ENCODE results near the gene PEX14. TPM values are rescaled to one million over a fixed set of nuclear protein-coding genes. Genes with fewer than 3 reads are reported as not detected.

PEX14 gene
- total RNA-seq, 1 donor from 2014 or later: 23.6 TPM

- intact Hi-C loops (cut with micrococcal nuclease): no loop called here
Observed at GRCh38 chr1:10629816-10630571, 155.2 kb downstream of the PEX14 start.

- intact Hi-C loops (cut with micrococcal nuclease): no loop called here
Observed at GRCh38 chr1:10630661-10631120, 155.9 kb downstream of the PEX14 start.

- intact Hi-C loops (cut with micrococcal nuclease): no loop called here
Observed at GRCh38 chr1:10631121-10631810, 156.5 kb downstream of the PEX14 start.

GRCh38 chr1:10631811-10632593 is 157.3 kb downstream of the PEX14 start:
- intact Hi-C loops (cut with micrococcal nuclease): no loop called here

- intact Hi-C loops (cut with micrococcal nuclease): no loop called here
Observed at GRCh38 chr1:10632691-10633090, 157.9 kb downstream of the PEX14 start.

- intact Hi-C loops (cut with micrococcal nuclease): no loop called here
Observed at GRCh38 chr1:10633416-10633815, 158.7 kb downstream of the PEX14 start.

- intact Hi-C loops (cut with micrococcal nuclease): no loop called here
Observed at GRCh38 chr1:10634075-10634427, 159.3 kb downstream of the PEX14 start.

- intact Hi-C loops (cut with micrococcal nuclease): no loop called here
Observed at GRCh38 chr1:10634428-10635084, 159.8 kb downstream of the PEX14 start.

GRCh38 chr1:10635085-10635896 is 160.5 kb downstream of the PEX14 start:
- intact Hi-C loops (cut with micrococcal nuclease): no loop called here

- intact Hi-C loops (cut with micrococcal nuclease): no loop called here
Observed at GRCh38 chr1:10635992-10636391, 161.2 kb downstream of the PEX14 start.

GRCh38 chr1:10637400-10637799 is 162.7 kb downstream of the PEX14 start:
- intact Hi-C loops (cut with micrococcal nuclease): no loop called here

GRCh38 chr1:10637834-10638558 is 163.2 kb downstream of the PEX14 start:
- intact Hi-C loops (cut with micrococcal nuclease): no loop called here

GRCh38 chr1:10638559-10639005 is 163.8 kb downstream of the PEX14 start:
- intact Hi-C loops (cut with micrococcal nuclease): no loop called here

- intact Hi-C loops (cut with micrococcal nuclease): no loop called here
Observed at GRCh38 chr1:10639011-10639774, 164.4 kb downstream of the PEX14 start.

- intact Hi-C loops (cut with micrococcal nuclease): no loop called here
Observed at GRCh38 chr1:10639775-10640578, 165.2 kb downstream of the PEX14 start.

GRCh38 chr1:10640843-10641553 is 166.2 kb downstream of the PEX14 start:
- intact Hi-C loops (cut with micrococcal nuclease): no loop called here

GRCh38 chr1:10641976-10642375 is 167.2 kb downstream of the PEX14 start:
- intact Hi-C loops (cut with micrococcal nuclease): no loop called here
